RKO (cell line): ENCODE results near the gene TARP.

ENCODE experiments used
- DNase-seq: peaks from one replicate; pipeline ENCODE4 v3.0.0-alpha.2; 2016; ENCODE audit warnings: low spot score

The TARP gene

GRCh38 chr7:38273286-38273995 lies at the start of gene TARP:
TARP (minus strand) TSS chr7:38273636.
- DNase-seq: no peak

GRCh38 chr7:38323156-38323555 lies 49.7 kb upstream of the TARP start:
- no peak for DNase-seq

DNA sequence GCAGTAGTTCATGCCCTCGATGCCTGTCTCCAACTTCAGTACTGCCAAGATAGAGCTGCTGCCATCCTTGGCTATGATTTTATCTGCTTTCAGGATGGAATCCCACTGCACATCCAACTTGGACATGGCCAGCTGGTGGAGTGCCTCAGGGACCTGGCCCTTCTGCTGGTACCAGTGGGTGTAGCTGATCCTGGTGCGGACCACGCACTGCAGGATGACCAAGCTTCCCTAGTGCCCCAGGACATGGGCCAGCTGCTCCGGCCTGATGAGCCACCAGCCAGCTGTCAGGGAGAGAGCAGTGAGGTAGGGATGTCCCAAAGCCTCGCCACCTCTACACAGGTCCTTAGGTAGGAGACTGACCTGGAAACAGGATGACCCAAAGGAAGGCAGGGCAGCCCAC lies 49.0 kb upstream of the TARP start:
- DNase-seq: no peak

DNA sequence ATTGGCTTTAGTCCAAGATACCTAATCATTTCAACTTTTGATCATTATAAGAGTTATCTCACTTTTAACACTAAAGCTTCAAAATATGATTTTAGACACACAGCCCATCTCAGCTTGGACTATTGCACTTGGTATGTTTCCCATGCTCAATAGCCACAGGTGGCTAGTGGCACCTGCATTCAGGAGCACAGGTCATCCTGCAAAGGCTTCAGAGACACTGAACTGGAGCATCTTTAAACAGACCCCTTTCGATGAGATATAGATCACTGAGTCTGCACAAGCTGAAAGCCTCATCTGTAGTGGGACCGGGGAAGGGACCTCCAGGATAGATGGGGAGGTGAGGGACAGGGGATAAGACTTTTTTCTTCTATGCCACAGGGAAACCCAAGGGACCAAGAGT lies 48.5 kb upstream of the TARP start:
- no peak for DNase-seq

- peak; percentile 3 for DNase-seq
These were observed 48.1 kb upstream of the TARP start for GRCh38 chr7:38321515-38321944.

DNA sequence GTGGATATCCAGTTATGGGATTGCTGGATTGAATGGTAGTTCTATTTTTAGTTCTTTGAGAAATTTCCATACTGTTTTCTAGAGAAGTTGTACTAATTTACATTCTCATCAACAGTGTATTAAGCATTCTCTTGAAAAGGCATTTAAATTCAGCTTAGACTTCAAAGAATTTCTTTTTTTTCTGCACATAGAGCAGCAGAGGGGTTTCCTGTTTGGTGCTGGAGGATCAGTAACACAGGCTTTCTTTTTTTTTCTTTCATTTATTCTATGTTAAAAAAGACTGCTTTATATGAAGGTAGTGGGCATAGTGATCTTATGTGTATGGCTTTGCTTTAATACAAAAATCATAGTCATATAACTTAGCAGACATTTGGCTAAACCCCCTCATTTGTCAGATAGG lies 47.6 kb upstream of the TARP start:
- DNase-seq: no peak

GRCh38 chr7:38319873-38320272 lies 46.4 kb upstream of the TARP start:
- DNase-seq: no peak

GRCh38 chr7:38318803-38319416 lies 45.5 kb upstream of the TARP start:
- peak; percentile 73 for DNase-seq

- DNase-seq: no peak
These were observed 44.8 kb upstream of the TARP start for GRCh38 chr7:38318241-38318640.

DNA sequence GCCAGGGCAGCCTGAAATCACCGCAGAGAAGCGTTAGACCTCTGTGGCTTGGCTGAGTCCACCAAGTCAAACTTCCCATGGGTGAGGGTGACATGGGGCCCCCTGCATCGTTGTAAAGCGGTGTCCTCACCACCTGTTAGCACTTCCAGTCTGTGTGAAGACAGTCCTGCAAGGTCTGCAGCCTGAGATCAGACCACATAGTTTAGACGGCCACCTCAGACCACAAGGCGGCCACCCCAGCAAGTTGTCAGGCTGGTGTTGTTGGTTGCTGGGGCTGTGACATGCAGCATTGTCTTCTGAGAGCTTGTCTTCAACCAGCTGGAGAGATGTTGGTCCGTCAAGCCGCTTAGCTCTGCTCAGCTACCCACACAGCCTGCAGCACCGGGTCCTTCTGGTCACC lies 44.1 kb upstream of the TARP start:
- DNase-seq: no peak

DNA sequence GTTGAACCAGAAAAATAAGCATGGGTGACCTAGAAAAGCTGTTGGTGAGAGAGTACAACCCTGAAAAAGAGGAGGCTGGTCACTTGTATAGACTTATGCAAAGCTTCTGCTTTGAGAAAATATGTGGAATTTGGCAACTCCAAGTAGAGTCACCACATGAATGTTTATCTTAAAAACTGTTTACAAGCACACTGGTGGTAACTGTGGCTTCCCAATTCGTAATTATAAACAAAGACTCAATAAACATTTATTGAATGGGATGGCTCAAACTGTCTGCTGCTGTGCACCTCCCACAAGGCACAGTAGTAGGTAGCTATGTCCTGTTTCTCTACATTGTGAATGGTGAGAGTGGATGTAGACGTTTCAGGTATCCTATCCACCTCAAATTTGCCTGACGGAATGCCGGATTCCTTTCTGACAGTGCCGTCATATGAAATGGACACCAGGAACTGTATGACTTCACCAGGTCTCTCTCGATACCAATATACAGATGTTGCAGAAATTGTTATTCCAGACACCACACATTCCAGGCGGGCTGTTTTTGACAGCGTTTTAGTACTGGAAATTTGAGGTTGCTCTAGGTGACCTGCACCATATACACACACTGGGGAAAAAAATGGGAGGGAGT lies 43.4 kb upstream of the TARP start:
- no peak for DNase-seq

DNA sequence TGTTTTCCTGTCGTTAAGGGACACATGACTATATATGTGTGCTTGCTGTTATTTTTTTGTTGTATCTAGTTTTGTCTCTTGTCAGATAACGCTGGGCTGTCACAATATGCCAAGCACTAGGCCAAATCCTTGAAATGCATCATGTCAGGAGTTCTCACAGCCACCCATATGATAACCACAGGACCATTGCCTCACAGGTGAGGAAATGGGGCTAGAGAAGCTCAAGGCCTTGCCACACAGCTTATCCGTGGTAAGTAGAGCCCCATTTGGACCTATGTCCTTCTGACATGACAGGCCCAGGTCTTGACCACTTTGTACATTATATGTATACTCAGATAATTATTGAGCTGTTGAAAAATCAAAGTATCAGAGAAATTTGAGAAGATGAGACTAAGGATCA lies 42.0 kb upstream of the TARP start:
- DNase-seq: no peak

- no peak for DNase-seq
These were observed 39.4 kb upstream of the TARP start for GRCh38 chr7:38312821-38313220.

DNA sequence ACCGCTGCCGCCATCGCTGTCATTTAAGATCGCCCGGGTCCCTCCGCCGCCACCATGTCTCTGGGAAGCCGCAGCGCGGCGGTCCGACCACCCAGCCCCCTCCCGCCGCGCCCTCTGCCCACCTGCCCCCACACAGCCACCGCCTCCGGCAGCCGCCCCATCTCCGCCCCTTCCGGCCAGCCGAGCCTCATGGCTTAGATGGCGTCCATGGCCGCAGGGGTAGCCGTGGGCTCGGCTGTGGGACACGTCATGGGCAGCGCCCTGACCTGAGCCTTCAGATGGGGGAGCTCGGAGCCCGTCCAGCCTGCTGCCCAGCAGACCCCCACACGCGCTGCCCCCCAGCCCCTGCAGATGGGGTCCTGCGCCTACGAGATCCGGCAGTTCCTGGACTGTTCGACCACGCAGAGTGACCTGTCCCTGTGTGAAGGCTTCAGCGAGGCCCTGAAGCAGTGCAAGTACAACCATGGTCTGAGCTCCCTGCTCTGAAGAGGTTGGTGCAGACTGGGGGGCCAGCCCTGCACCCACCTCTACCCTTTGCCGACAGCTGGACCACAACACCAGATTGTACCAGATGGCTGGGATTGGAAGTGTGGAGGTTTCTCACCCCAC lies 38.0 kb upstream of the TARP start:
- DNase-seq: no peak

- DNase-seq: no peak
These were observed 37.2 kb upstream of the TARP start for GRCh38 chr7:38310591-38311101.

DNA sequence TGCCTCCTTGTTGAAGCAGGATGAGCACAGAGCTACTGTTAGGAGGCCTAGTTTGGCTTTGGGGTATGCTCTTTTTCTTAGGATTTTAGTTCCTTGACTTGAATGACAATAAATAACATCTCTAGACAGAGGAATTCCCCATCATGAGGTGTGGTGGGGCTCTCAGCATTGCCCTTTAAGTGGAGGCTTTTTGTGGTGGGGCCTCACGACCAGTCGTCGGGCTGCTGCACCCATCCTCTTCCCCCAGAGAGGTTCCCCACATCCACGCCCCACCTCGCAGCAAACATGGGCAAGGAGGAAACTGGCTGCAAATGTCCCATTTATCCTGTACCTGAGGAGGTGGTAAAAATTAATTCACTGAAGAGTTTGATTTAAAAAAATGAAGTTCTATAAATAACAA lies 36.1 kb upstream of the TARP start:
- DNase-seq: no peak

GRCh38 chr7:38308140-38308539 lies 34.7 kb upstream of the TARP start:
- DNase-seq: no peak

- no peak for DNase-seq
These were observed 34.2 kb upstream of the TARP start for GRCh38 chr7:38307640-38308039.

GRCh38 chr7:38306914-38307313 lies 33.5 kb upstream of the TARP start:
- DNase-seq: no peak

DNA sequence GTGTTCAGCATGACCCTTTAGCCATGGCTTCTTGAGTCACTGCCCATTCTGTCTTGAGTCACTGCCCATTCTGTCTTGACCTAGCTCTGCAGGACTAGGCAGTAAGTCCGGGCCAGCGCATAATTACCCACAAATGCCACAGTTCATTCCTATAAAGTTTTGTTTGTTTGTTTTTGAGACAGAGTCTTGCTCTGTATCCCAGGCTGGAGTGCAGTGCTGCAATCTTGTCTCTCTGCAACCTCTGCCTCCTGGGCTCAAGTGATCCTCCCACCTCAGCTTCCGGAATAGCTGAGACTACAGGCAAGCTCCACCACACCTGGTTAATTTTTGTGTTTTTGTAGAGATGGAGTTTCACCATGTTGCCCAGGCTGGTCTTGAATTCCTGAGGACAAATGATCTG lies 32.7 kb upstream of the TARP start:
- DNase-seq: no peak

- DNase-seq: no peak
These were observed 30.4 kb upstream of the TARP start for GRCh38 chr7:38303866-38304265.

DNA sequence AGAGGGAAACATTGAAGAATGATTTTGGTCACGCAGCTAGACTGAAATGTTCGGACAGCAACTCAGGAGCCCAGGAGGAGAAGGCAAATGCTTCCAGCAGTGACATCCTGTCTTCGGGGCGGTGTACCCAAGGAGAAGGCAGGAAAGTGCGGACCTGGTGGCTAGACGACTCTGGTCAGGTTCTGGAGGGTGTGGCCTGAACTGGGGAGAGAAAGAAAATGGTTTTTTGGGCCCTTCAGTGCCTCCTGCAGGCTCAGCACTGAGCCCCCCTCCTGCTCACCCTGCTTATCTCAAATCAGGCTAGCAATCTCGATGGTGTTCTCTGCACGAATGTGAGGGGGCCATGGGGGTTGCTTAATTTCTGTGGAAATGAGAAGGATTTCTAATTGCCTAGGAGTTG lies 26.7 kb upstream of the TARP start:
- DNase-seq: no peak
